ENCODE results near the gene WDR93.
A peak's percentile ranks its signal among the peaks of the same experiment; 100 is the strongest.

WDR93 gene

GRCh38 chr15:89749526-89749925, 58.9 kb downstream of the WDR93 start:
- no peak overlapping the region for H3K4me3 ChIP-seq (ENCODE audit: control insufficient read depth, low read depth, low read length)
- no peak for DNase-seq (ENCODE audit: low read depth)
- TF ChIP-seq CTCF (conservative IDR thresholded peaks at IDR 0.05; ENCODE audit: control insufficient read depth, insufficient read depth, low read depth, low read length), result no peak

- DNase-seq (ENCODE audit: low read depth), result no peak
- TF ChIP-seq CTCF (conservative IDR thresholded peaks at IDR 0.05; ENCODE audit: control insufficient read depth, insufficient read depth, low read depth, low read length), result no peak
- H3K4me3 ChIP-seq (ENCODE audit: control insufficient read depth, low read depth, low read length), result no peak overlapping the region
Observed at GRCh38 chr15:89749951-89750559, 59.4 kb downstream of the WDR93 start.

GRCh38 chr15:89750560-89751542, 60.2 kb downstream of the WDR93 start, which contains the start of gene MESP1:
Gene MESP1 (minus strand): TSS chr15:89751249. CDS start chr15:89751231, 18 bp downstream.
- DNase-seq (ENCODE audit: low read depth), result peak; percentile 84
- peak; percentile 48 for TF ChIP-seq CTCF (conservative IDR thresholded peaks at IDR 0.05; ENCODE audit: control insufficient read depth, insufficient read depth, low read depth, low read length)
- H3K4me3 ChIP-seq (ENCODE audit: control insufficient read depth, low read depth, low read length), result peak within 1 kb of the TSS; percentile 26

- TF ChIP-seq CTCF (conservative IDR thresholded peaks at IDR 0.05; ENCODE audit: control insufficient read depth, insufficient read depth, low read depth, low read length), result no peak
- no peak for DNase-seq (ENCODE audit: low read depth)
- H3K4me3 ChIP-seq (ENCODE audit: control insufficient read depth, low read depth, low read length), result no peak overlapping the region
Observed at GRCh38 chr15:89751748-89752147, 61.1 kb downstream of the WDR93 start.

- no peak for DNase-seq (ENCODE audit: low read depth)
- TF ChIP-seq CTCF (conservative IDR thresholded peaks at IDR 0.05; ENCODE audit: control insufficient read depth, insufficient read depth, low read depth, low read length), result no peak
- no peak overlapping the region for H3K4me3 ChIP-seq (ENCODE audit: control insufficient read depth, low read depth, low read length)
Observed at GRCh38 chr15:89753855-89754254, 63.2 kb downstream of the WDR93 start.

GRCh38 chr15:89754361-89755154, 63.9 kb downstream of the WDR93 start:
- DNase-seq (ENCODE audit: low read depth), result no peak
- TF ChIP-seq CTCF (conservative IDR thresholded peaks at IDR 0.05; ENCODE audit: control insufficient read depth, insufficient read depth, low read depth, low read length), result no peak
- H3K4me3 ChIP-seq (ENCODE audit: control insufficient read depth, low read depth, low read length), result no peak overlapping the region
